HFF-Myc (cell line): ENCODE results near the gene SCAMP1.

Experiments used
- DNase-seq: peaks from one replicate; pipeline ENCODE4 v3.0.0-alpha.2; 2011; ENCODE audit warnings: low read depth; ENCODE audit errors: extremely low read depth
- H3K4me3 ChIP-seq: replicated peaks from 2 replicates; pipeline ENCODE4 v1.5.1; 2011; ENCODE audit warnings: low read depth, mild to moderate bottlenecking, control low read depth, low read length
- TF ChIP-seq, protein P1 (sequence below): IDR thresholded peaks from 2 replicates; pipeline ENCODE4 v1.5.1; 2012; ENCODE audit warnings: mild to moderate bottlenecking, low read depth, low read length, control low read depth; ENCODE audit errors: missing control alignments

Gene SCAMP1

DNA sequence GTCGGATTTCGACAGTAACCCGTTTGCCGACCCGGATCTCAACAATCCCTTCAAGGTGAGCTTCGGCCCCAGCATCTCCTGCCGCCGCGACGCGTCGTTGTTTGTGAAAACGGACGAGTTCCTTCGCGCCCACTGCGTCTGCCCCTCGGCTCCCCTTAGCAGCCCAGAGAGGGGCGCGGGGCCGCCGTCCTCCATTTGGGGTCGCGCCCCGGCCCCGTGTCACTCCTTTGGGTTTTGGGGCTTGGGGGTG, 182 bp downstream of the SCAMP1 start:
- DNase-seq, result no peak

DNA sequence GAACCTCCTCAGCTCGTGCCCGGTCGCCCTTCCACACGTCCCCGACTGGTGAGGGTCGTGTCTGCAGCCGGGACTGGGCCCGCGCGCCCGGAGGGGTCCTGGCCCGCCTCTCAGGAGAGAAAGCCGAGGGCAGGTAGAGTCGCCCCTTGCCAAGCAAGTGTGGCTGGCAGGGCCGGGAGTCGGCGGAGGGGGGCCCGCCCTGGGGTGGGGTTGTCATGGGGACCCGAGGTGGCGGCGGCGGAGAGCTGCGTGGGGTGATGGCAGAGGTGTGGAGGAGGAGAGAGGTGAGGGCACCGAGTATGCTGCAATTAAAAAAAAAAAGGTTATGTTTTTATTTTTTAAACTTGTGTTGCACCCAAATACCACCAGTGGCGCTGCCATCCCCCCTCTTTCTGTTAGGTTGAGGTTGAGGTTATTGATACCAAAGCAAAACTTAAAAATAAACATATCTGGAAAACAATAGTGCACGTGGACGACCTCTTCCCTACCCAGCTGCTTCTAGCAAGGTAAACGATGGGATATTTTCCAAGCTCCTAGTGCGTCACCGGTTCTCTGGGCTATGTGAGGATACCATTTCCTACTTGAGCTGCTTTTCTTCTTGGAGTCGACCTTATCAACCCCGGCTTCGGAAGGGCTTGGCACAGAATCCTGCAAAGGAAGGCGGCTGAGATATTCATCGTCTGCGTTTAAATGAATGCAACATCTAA, 660 bp downstream of the SCAMP1 start:
- peak overlapping the region; percentile 96 for H3K4me3 ChIP-seq
- TF ChIP-seq, protein P1, sequence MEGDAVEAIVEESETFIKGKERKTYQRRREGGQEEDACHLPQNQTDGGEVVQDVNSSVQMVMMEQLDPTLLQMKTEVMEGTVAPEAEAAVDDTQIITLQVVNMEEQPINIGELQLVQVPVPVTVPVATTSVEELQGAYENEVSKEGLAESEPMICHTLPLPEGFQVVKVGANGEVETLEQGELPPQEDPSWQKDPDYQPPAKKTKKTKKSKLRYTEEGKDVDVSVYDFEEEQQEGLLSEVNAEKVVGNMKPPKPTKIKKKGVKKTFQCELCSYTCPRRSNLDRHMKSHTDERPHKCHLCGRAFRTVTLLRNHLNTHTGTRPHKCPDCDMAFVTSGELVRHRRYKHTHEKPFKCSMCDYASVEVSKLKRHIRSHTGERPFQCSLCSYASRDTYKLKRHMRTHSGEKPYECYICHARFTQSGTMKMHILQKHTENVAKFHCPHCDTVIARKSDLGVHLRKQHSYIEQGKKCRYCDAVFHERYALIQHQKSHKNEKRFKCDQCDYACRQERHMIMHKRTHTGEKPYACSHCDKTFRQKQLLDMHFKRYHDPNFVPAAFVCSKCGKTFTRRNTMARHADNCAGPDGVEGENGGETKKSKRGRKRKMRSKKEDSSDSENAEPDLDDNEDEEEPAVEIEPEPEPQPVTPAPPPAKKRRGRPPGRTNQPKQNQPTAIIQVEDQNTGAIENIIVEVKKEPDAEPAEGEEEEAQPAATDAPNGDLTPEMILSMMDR, result no peak
- DNase-seq, result no peak

More for the DNA sequence above, 182 bp downstream of the SCAMP1 start:
- TF ChIP-seq, protein P1, result no peak
- peak overlapping the region; percentile 96 for H3K4me3 ChIP-seq

DNA sequence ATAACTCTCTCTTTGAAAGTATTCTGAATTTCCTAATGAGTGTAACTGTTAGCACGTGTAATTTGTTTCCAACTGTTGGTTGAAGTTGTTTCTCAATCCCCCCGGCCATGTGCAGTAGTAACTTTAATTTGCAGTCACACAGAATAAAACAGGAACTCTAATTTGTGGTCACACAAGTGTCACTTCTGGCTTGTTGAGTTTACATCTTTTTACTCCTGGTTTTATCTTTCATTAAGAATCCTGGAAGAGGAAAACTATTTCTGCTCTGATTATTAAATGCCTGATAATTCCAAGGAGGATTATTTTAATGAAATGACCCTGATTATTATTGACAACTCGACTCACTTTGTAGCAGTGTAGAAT, 1.2 kb downstream of the SCAMP1 start:
- H3K4me3 ChIP-seq, result peak overlapping the region; percentile 96
- TF ChIP-seq, protein P1, result no peak
- DNase-seq, result no peak

DNA sequence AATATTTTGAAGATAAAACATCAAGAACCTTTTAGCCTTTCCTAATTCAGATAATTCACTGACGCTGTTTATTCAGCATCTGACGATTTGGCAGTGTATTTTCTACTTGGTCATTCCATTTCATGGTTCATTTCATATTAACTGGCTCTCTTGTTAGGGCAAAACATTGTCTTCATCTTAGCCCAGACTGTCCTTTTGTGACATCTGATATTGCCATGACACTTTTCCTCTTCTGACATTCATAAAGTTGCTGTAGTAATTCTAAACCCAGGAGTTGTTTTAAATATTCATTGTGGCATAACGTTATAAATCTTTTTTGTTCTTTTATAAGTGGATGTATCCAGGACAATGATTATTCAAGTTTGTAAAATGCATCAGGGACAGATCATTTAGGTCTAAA, 1.8 kb downstream of the SCAMP1 start:
- H3K4me3 ChIP-seq, result no peak overlapping the region; the same call in 1 of the 2 replicates
- TF ChIP-seq, protein P1, result no peak
- DNase-seq, result no peak

DNA sequence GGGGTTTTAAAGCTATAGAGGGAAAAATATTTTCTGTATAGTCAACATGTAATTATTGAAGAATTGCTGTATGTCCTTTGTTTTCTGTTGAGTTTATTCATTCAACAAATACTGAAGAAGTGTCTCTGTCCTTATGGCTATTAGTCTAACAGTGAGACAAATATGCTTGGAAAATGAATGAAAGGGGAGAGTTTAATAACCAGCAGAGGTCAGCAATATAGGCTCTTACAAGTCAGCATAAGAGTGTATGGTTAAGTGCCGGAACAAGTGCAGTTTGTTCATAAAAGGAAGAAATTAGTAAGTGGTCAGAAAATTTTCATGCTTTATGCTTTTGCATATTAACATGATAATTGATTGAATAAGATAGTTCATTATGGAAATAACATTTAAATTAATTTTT, 3.6 kb downstream of the SCAMP1 start:
- TF ChIP-seq, protein P1, result no peak
- DNase-seq, result no peak
- no peak overlapping the region for H3K4me3 ChIP-seq

DNA sequence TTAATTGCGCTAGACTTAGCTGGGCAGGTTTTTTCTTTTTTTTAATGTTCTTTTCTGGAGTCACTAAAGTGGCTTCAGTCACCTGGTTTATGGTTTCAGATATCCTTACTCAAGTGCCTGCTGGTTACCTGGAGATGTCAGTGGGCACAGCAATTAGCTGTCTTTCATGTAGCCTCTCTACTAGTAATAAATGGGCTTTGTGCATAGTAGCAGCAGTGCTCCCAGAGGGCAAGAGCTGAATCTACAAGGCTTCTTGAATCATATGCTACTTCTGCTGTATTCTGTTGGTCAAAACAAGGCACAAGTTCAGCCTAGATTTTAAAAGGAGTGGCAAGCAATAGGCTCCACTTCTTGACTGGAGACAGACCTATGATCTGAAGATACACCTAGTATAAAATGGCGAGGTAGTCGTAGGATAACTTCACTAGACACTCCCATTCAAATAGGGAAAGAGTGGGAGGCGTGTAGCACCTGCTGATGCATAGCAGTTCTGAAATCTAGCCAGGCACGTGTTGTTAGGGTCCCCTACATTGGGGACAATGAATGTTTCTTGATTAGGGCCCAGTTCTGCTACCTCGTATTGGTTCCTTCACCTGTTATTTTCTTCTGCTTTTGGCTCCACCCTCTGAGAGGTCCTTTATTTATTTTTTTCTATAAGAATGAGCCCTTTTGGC, 7.0 kb downstream of the SCAMP1 start:
- no peak overlapping the region for H3K4me3 ChIP-seq
- TF ChIP-seq, protein P1, result no peak
- no peak for DNase-seq
